ENCODE data around the gene ADGRG7. TPM values are rescaled to one million over a fixed set of nuclear protein-coding genes. Genes with fewer than 3 reads are reported as not detected.

Gene ADGRG7
- total and polyA plus RNA-seq, 4 donors, result 2.1 to 65.5 (median 13.7) TPM

DNA sequence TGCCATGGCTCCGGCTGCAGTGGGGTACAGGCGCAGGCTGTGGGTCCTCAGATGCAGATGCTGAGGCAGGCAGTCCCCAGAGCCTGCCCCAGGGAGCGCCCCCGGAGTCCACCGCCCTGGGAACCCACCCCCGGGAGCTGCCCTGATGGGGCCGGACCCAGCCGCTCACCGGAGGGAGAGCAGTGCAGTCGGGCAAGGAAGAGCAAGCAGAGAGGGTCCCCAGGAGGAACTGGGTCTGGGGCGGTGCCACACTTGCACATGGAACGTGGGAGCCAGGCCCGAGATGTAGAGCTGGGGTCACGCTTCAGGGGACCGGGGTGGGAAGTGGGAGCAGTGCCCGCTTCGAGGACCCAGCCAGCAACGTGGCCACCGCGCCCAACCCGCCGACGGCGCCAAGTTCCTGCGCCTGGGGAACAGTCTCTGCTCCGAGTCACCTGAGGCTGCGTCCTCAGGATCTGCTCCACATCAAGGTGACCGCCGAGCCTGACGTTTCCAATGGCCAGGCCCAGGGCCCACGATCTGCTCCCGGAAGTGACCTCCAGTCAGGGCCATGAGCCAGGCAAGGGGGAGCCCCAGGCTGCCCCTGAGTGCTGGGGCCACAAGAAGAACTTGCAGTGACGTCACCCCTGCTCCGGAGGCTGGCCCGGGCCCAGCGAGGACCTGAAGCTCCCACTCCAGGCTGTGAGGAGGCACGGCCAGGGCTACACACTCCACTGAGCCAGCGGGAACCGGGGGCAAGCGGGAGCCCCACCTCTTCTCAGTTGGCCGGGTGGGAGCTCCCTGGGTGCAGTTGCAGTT, 72.9 kb downstream of the ADGRG7 start (continued):
- TF ChIP-seq RAD21 (IDR thresholded peaks at IDR 0.05), result no peak
- TF ChIP-seq HNF4A (conservative IDR thresholded peaks at IDR 0.05), result no peak
- TF ChIP-seq NR2F2 (IDR thresholded peaks at IDR 0.05), result no peak
- TF ChIP-seq, protein P1, sequence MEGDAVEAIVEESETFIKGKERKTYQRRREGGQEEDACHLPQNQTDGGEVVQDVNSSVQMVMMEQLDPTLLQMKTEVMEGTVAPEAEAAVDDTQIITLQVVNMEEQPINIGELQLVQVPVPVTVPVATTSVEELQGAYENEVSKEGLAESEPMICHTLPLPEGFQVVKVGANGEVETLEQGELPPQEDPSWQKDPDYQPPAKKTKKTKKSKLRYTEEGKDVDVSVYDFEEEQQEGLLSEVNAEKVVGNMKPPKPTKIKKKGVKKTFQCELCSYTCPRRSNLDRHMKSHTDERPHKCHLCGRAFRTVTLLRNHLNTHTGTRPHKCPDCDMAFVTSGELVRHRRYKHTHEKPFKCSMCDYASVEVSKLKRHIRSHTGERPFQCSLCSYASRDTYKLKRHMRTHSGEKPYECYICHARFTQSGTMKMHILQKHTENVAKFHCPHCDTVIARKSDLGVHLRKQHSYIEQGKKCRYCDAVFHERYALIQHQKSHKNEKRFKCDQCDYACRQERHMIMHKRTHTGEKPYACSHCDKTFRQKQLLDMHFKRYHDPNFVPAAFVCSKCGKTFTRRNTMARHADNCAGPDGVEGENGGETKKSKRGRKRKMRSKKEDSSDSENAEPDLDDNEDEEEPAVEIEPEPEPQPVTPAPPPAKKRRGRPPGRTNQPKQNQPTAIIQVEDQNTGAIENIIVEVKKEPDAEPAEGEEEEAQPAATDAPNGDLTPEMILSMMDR (IDR thresholded peaks at IDR 0.05; ENCODE audit: low read depth, low read length, missing input control), result no peak
- no peak for TF ChIP-seq FOXA2 (IDR thresholded peaks at IDR 0.05)
- TF ChIP-seq YY1 (IDR thresholded peaks at IDR 0.05), result no peak

DNA sequence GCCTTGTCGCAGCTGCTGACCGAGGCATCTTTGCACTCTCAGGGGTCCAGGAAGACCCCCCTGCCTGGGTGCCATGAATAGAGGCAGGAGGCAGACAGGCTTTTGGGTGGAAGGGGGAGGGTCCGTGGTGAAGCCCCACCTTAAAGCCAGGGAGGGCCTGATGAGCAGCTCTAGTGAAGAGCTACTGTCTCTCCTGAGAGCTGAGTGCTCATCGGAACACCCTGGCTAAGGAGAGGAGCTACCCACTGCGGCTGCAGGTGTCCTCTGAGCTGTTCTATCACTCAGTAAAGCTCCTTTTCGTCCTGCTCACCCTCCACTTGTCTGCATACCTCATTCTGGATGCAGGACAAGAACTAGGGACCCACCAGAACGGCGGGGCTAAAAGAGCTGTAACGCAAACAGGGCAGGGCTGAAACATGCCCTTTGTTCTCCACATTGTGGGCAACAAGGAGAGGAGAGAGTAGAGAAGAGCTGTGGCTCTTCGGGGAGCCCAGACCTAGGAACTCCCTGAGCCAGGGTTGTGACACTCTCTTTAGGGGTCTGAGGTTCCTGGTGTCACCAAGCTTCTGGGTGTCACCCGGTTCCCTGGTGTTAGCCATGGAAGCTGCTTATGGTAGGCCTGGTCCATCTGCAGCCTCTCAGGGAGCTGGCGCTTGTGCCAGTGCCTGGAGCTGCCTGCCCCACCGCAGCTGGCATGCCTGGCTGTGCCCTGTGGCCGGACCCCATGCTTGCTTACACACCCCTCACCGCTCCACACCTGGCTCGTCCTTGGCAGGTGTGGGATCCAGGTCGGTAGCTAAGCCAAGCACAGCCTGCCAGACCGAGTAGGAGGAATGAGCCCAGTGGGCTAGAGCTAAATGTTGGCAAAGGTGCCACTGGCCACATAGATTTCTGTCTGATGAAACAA, 73.7 kb downstream of the ADGRG7 start:
- Histone ChIP-seq H3K9me3 (ENCODE audit: control insufficient read depth in 4 of 4, low read length in 3 of 4) (no peaks in the 10 kb centered on the region), H3K4me3 (ENCODE audit: low read depth in 1 of 3, low read length in 3 of 3) (no peak overlapping the region), H3K27me3 (ENCODE audit: control insufficient read depth in 4 of 4, insufficient read depth in 4 of 4, low read length in 3 of 4) (no peaks in the 10 kb centered on the region), H3K27ac (ENCODE audit: low read depth in 1 of 2, low read length in 2 of 2) (no peak overlapping the region), H3K9ac (ENCODE audit: low read depth in 1 of 2, low read length in 2 of 2) (no peak overlapping the region), H3K36me3 (ENCODE audit: control insufficient read depth in 4 of 4, insufficient read depth in 3 of 4, low read depth in 1 of 4, low read length in 3 of 4) (peaks cover 0 to 5% (median 1%) of the 10 kb centered on the region in 4 donors), H3K4me1 (ENCODE audit: control insufficient read depth in 4 of 4, insufficient read depth in 4 of 4, low read length in 3 of 4) (peaks cover 0 to 4% (median 2%) of the 10 kb centered on the region in 4 donors)
- WGBS, result 86% methylated on average over 18 of the region's 18 CpGs
- TF ChIP-seq FOXA1 (IDR thresholded peaks at IDR 0.05) (no peak), SP1 (IDR thresholded peaks at IDR 0.05) (no peak), JUND (IDR thresholded peaks at IDR 0.05) (no peak), YY1 (IDR thresholded peaks at IDR 0.05) (no peak), FOXA2 (IDR thresholded peaks at IDR 0.05) (no peak)
- TF ChIP-seq, protein P2, sequence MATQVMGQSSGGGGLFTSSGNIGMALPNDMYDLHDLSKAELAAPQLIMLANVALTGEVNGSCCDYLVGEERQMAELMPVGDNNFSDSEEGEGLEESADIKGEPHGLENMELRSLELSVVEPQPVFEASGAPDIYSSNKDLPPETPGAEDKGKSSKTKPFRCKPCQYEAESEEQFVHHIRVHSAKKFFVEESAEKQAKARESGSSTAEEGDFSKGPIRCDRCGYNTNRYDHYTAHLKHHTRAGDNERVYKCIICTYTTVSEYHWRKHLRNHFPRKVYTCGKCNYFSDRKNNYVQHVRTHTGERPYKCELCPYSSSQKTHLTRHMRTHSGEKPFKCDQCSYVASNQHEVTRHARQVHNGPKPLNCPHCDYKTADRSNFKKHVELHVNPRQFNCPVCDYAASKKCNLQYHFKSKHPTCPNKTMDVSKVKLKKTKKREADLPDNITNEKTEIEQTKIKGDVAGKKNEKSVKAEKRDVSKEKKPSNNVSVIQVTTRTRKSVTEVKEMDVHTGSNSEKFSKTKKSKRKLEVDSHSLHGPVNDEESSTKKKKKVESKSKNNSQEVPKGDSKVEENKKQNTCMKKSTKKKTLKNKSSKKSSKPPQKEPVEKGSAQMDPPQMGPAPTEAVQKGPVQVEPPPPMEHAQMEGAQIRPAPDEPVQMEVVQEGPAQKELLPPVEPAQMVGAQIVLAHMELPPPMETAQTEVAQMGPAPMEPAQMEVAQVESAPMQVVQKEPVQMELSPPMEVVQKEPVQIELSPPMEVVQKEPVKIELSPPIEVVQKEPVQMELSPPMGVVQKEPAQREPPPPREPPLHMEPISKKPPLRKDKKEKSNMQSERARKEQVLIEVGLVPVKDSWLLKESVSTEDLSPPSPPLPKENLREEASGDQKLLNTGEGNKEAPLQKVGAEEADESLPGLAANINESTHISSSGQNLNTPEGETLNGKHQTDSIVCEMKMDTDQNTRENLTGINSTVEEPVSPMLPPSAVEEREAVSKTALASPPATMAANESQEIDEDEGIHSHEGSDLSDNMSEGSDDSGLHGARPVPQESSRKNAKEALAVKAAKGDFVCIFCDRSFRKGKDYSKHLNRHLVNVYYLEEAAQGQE (IDR thresholded peaks at IDR 0.05), result no peak
- DNase-seq (ENCODE audit: low spot score), result no peak

DNA sequence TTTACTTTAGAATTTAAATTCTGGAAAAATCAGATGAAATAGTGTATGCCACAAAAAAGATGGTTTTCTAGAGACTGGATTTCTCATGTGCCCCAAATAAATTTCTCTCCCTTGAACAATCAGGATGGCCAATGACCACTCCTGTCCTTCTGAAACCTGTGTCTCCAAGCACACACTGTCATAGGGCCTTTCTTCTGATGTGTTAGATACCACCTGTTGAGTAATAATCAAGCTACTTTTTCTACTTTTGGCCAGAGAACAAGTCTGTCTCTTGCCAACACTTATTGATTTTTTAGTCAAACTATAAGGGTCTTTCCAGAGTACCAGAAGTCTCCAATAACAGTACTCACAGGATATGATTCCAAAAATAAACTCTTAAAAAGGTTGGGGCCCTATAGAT, 83.8 kb downstream of the ADGRG7 start:
- TF ChIP-seq, protein P3, sequence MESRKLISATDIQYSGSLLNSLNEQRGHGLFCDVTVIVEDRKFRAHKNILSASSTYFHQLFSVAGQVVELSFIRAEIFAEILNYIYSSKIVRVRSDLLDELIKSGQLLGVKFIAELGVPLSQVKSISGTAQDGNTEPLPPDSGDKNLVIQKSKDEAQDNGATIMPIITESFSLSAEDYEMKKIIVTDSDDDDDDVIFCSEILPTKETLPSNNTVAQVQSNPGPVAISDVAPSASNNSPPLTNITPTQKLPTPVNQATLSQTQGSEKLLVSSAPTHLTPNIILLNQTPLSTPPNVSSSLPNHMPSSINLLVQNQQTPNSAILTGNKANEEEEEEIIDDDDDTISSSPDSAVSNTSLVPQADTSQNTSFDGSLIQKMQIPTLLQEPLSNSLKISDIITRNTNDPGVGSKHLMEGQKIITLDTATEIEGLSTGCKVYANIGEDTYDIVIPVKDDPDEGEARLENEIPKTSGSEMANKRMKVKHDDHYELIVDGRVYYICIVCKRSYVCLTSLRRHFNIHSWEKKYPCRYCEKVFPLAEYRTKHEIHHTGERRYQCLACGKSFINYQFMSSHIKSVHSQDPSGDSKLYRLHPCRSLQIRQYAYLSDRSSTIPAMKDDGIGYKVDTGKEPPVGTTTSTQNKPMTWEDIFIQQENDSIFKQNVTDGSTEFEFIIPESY (IDR thresholded peaks at IDR 0.05), result no peak
- no peak for TF ChIP-seq TAF1 (conservative IDR thresholded peaks at IDR 0.05)
- TF ChIP-seq HNF4A (conservative IDR thresholded peaks at IDR 0.05), result peak in 1 of 2 donors; percentile 14
- TF ChIP-seq, protein P4, sequence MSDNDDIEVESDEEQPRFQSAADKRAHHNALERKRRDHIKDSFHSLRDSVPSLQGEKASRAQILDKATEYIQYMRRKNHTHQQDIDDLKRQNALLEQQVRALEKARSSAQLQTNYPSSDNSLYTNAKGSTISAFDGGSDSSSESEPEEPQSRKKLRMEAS (IDR thresholded peaks at IDR 0.05), result no peak
- TF ChIP-seq FOXA2 (IDR thresholded peaks at IDR 0.05), result no peak
- no peak for TF ChIP-seq SP1 (IDR thresholded peaks at IDR 0.05)
- H3K4me1 ChIP-seq (ENCODE audit: control insufficient read depth in 4 of 4, insufficient read depth in 4 of 4, low read length in 3 of 4), result peaks cover 6 to 34% (median 11%) of the 10 kb centered on the region in 4 donors
- H3K27me3 ChIP-seq (ENCODE audit: control insufficient read depth in 4 of 4, insufficient read depth in 4 of 4, low read length in 3 of 4), result no peaks in the 10 kb centered on the region
- no peaks in the 10 kb centered on the region for H3K36me3 ChIP-seq (ENCODE audit: control insufficient read depth in 4 of 4, insufficient read depth in 3 of 4, low read depth in 1 of 4, low read length in 3 of 4)
- H3K9me3 ChIP-seq (ENCODE audit: control insufficient read depth in 4 of 4, low read length in 3 of 4), result no peaks in the 10 kb centered on the region
- DNase-seq (ENCODE audit: low spot score), result no peak
- H3K27ac ChIP-seq (ENCODE audit: low read depth in 1 of 2, low read length in 2 of 2), result no peak overlapping the region
- H3K4me3 ChIP-seq (ENCODE audit: low read depth in 1 of 3, low read length in 3 of 3), result no peak overlapping the region
- no peak overlapping the region for H3K9ac ChIP-seq (ENCODE audit: low read depth in 1 of 2, low read length in 2 of 2)

Data from liver (tissue), 9 donors.